SKM-1 treated with dmso at 0.1 percent for 144 hours (cell line): ENCODE results near the gene LRRC74B.

Source experiments
- DNase-seq: peaks from one replicate; lab custom pipeline; 2025; ENCODE audit not compliant: unreplicated experiment; lab: John Stamatoyannopoulos, UW

The LRRC74B gene

GRCh38 chr22:21101877-21102638 is 56.3 kb downstream of the LRRC74B start:
- no peak for DNase-seq

- peak; percentile 85 for DNase-seq
These were observed 57.0 kb downstream of the LRRC74B start for GRCh38 chr22:21102659-21103267.

- no peak for DNase-seq
These were observed 57.9 kb downstream of the LRRC74B start for GRCh38 chr22:21103633-21104032.

GRCh38 chr22:21104126-21104691 is 58.5 kb downstream of the LRRC74B start:
- no peak for DNase-seq

GRCh38 chr22:21105294-21105693 is 59.5 kb downstream of the LRRC74B start:
- DNase-seq: no peak

GRCh38 chr22:21106000-21106399 is 60.3 kb downstream of the LRRC74B start:
- DNase-seq: no peak

GRCh38 chr22:21108379-21109115 is 62.8 kb downstream of the LRRC74B start:
- DNase-seq: no peak
